WI38 (cell line): ENCODE data around the gene USE1.

Source experiments
- H3K4me3 ChIP-seq: 2 replicates; pipeline ENCODE4 v1.5.1; 2011; ENCODE audit warnings: low read depth, mild to moderate bottlenecking, control low read depth, low read length
- CTCF ChIP-seq: IDR thresholded peaks from 2 replicates; pipeline ENCODE4 v1.5.1; 2012; ENCODE audit warnings: low read depth, mild to moderate bottlenecking, control low read depth, low read length

The USE1 gene

GRCh38 chr19:17194608-17195007 is 20.5 kb upstream of the USE1 start:
- no peak for TF ChIP-seq CTCF

GRCh38 chr19:17195106-17195505 is 20.1 kb upstream of the USE1 start:
- no peak for TF ChIP-seq CTCF
- no peak overlapping the region for H3K4me3 ChIP-seq

More at GRCh38 chr19:17194608-17195007, 20.5 kb upstream of the USE1 start:
- H3K4me3 ChIP-seq: no peak overlapping the region

GRCh38 chr19:17196610-17197009 is 18.5 kb upstream of the USE1 start:
- no peak overlapping the region for H3K4me3 ChIP-seq
- TF ChIP-seq CTCF: no peak

- no peak for TF ChIP-seq CTCF
- H3K4me3 ChIP-seq: no peak overlapping the region
These were observed 17.5 kb upstream of the USE1 start for GRCh38 chr19:17197666-17198065.

GRCh38 chr19:17200408-17201079 is 14.6 kb upstream of the USE1 start:
- H3K4me3 ChIP-seq: no peak overlapping the region
- no peak for TF ChIP-seq CTCF

- no peak for TF ChIP-seq CTCF
- no peak overlapping the region for H3K4me3 ChIP-seq
These were observed 12.9 kb upstream of the USE1 start for GRCh38 chr19:17202249-17202648.

- no peak for TF ChIP-seq CTCF
- no peak overlapping the region for H3K4me3 ChIP-seq
These were observed 12.4 kb upstream of the USE1 start for GRCh38 chr19:17202713-17203112.
